PFSK-1 (cell line): ENCODE results near the gene LAMA3.

Experiments
- FOXP2 ChIP-seq: optimal IDR thresholded peaks from 2 replicates; pipeline ENCODE3; 2011; ENCODE audit warnings: borderline replicate concordance, control low read depth, inconsistent platforms; ENCODE audit not compliant: insufficient read depth; ENCODE audit errors: extremely low read length, extremely low read depth
- POLR2AphosphoS5 ChIP-seq: IDR thresholded peaks from 2 replicates; pipeline ENCODE4 v1.6.1; 2012; ENCODE audit warnings: low read depth, mild to moderate bottlenecking, control low read depth, low read length, moderate library complexity
- REST ChIP-seq, 2 experiments: IDR thresholded peaks; 2 replicates each; pipeline versions ENCODE4 v1.6.1 to v1.8.0; 2011 to 2012; ENCODE audit warnings: low read depth in 2 of 2, low read length in 2 of 2, control low read depth in 1 of 2, inconsistent platforms in 1 of 2, mild to moderate bottlenecking in 1 of 2, moderate library complexity in 1 of 2; ENCODE audit not compliant: insufficient read depth in 1 of 2
- SIN3A ChIP-seq: IDR thresholded peaks from 2 replicates; pipeline ENCODE4 v1.6.1; 2012; ENCODE audit warnings: mild to moderate bottlenecking, low read length, moderate library complexity, borderline replicate concordance; ENCODE audit not compliant: insufficient read depth
- TAF1 ChIP-seq: IDR thresholded peaks from 2 replicates; pipeline ENCODE4 v1.6.1; 2012; ENCODE audit warnings: low read length, control low read depth, borderline replicate concordance; ENCODE audit not compliant: insufficient read depth

The LAMA3 gene

GRCh38 chr18:23900994-23901393, 211.7 kb downstream of the LAMA3 start:
- TF ChIP-seq SIN3A = no peak
- no peak for TF ChIP-seq REST (IDR thresholded peaks at IDR 0.05; ENCODE audit: insufficient read depth in 1 of 2, low read depth in 2 of 2, low read length in 2 of 2)

- TF ChIP-seq FOXP2 = no peak
- no peak for TF ChIP-seq SIN3A
- no peak for TF ChIP-seq POLR2AphosphoS5
- no peak for TF ChIP-seq REST (IDR thresholded peaks at IDR 0.05; ENCODE audit: insufficient read depth in 1 of 2, low read depth in 2 of 2, low read length in 2 of 2)
- TF ChIP-seq TAF1 = no peak
Observed at GRCh38 chr18:23902396-23902795, 213.1 kb downstream of the LAMA3 start.

- TF ChIP-seq POLR2AphosphoS5 = no peak
- TF ChIP-seq REST (IDR thresholded peaks at IDR 0.05; ENCODE audit: insufficient read depth in 1 of 2, low read depth in 2 of 2, low read length in 2 of 2) = no peak
- TF ChIP-seq SIN3A = no peak
- TF ChIP-seq FOXP2 = no peak
- no peak for TF ChIP-seq TAF1
Observed at GRCh38 chr18:23903971-23904370, 214.7 kb downstream of the LAMA3 start.

DNA sequence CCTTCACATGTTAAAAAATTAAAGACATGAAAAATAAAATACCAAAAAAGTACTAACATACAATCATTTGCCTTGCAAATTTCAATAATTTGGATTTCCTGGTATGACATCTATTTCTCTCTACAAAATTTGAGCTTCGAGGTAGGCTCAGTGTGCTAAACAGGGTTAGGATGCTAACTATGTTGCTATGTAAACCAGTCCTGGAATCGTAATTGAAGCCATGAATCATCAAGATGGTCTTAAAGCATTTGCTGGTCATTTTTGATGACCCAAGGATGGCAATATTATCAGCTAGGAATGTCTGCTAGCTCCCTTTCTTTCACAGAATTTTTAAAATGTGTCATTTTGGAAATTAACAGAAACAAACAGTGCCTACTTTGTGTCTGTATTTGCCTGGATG, 217.4 kb downstream of the LAMA3 start:
- TF ChIP-seq FOXP2 = no peak
- no peak for TF ChIP-seq SIN3A
- no peak for TF ChIP-seq TAF1
- TF ChIP-seq POLR2AphosphoS5 = no peak
- TF ChIP-seq REST (IDR thresholded peaks at IDR 0.05; ENCODE audit: insufficient read depth in 1 of 2, low read depth in 2 of 2, low read length in 2 of 2) = no peak

- no peak for TF ChIP-seq TAF1
- TF ChIP-seq FOXP2 = no peak
- no peak for TF ChIP-seq SIN3A
- TF ChIP-seq REST (IDR thresholded peaks at IDR 0.05; ENCODE audit: insufficient read depth in 1 of 2, low read depth in 2 of 2, low read length in 2 of 2) = no peak
- no peak for TF ChIP-seq POLR2AphosphoS5
Observed at GRCh38 chr18:23908827-23909226, 219.6 kb downstream of the LAMA3 start.
